ENCODE measurements around the gene PRSS36. TPM values are rescaled to one million over a fixed set of nuclear protein-coding genes. Genes with fewer than 3 reads are reported as not detected.

The PRSS36 gene
- total RNA-seq, 1 donor from 2014 or later: 1.4 TPM

GRCh38 chr16:31136287-31136662 is 13.6 kb downstream of the PRSS36 start:
- H3K9me3 ChIP-seq: no peaks in the 10 kb centered on the region
- no peak overlapping the region for H3K27ac ChIP-seq
- no peak overlapping the region for H3K4me3 ChIP-seq
- no peak for DNase-seq (ENCODE audit: low spot score in 2 of 2)
- peaks cover 0 to 16% of the 10 kb centered on the region in 2 donors for H3K4me1 ChIP-seq
- no peaks in the 10 kb centered on the region for H3K27me3 ChIP-seq
- intact Hi-C loops (cut with DNase I): no loop called here
- TF ChIP-seq, protein P1, sequence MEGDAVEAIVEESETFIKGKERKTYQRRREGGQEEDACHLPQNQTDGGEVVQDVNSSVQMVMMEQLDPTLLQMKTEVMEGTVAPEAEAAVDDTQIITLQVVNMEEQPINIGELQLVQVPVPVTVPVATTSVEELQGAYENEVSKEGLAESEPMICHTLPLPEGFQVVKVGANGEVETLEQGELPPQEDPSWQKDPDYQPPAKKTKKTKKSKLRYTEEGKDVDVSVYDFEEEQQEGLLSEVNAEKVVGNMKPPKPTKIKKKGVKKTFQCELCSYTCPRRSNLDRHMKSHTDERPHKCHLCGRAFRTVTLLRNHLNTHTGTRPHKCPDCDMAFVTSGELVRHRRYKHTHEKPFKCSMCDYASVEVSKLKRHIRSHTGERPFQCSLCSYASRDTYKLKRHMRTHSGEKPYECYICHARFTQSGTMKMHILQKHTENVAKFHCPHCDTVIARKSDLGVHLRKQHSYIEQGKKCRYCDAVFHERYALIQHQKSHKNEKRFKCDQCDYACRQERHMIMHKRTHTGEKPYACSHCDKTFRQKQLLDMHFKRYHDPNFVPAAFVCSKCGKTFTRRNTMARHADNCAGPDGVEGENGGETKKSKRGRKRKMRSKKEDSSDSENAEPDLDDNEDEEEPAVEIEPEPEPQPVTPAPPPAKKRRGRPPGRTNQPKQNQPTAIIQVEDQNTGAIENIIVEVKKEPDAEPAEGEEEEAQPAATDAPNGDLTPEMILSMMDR (IDR thresholded peaks at IDR 0.05): no peak
- H3K36me3 ChIP-seq: peaks cover 8 to 12% of the 10 kb centered on the region in 2 donors

- no peaks in the 10 kb centered on the region for H3K9me3 ChIP-seq
- intact Hi-C loops (cut with DNase I): no loop called here
- no peak within 1 kb of the TSS for H3K4me3 ChIP-seq
- H3K4me1 ChIP-seq: peaks cover 0 to 10% of the 10 kb centered on the region in 2 donors
- no peak for DNase-seq (ENCODE audit: low spot score in 2 of 2)
- no peaks in the 10 kb centered on the region for H3K27me3 ChIP-seq
- TF ChIP-seq, protein P1 (IDR thresholded peaks at IDR 0.05): no peak
- H3K36me3 ChIP-seq: peaks cover 14 to 16% of the 10 kb centered on the region in 2 donors
- no peak within 1 kb of the TSS for H3K27ac ChIP-seq
Observed at GRCh38 chr16:31135535-31136286, 14.2 kb downstream of the PRSS36 start, which contains the start of gene PRSS8. PRSS8 (minus strand) TSS chr16:31135727; CDS start chr16:31135498, 229 bp downstream.

DNA sequence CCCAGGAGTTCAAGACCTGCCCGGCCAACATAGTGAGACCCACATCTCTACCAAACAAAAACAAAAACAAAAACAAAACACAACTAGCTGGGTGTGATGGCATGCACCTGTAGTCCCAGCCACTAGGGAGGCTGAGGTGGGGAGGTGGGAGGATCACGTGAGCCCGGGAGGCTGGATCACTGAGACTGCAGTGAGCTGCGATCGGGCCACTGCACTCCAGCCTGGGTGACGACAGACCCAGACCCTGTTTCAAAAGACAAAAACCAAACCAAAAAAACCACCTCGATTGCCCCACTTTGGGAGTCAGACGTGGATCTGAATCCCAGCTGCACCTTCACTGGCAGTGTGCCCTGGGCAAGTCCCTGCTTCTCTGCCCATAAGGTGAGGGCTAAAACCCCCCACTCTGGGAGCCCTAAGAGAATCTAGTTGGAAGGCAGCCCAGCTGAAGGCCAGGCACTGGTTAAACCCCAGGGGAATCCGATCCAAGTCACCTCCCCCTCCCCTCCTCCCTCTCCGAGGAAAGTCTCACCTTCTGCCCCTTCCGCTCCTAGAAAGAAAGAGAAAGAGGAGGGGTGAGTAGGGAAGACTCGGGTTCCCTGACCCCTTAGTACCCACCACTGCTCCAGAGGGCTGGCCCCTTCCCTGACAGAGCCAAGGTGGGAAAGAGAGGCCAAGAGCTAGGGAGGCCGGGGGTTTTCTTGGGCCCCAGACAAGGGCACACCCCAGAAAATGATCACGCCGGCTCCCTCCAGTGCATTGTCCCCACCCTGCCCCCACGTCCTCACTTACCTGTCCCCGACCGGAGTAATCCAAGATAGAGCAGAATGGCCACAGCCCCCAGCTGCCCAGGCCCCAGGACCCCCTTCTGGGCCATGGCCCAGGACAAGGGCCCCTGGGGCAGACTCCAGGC is 15.0 kb downstream of the PRSS36 start:
- no peaks in the 10 kb centered on the region for H3K9me3 ChIP-seq
- no peaks in the 10 kb centered on the region for H3K27me3 ChIP-seq
- intact Hi-C loops (cut with DNase I): no loop called here
- TF ChIP-seq, protein P1 (IDR thresholded peaks at IDR 0.05): no peak
- peaks cover 22 to 24% of the 10 kb centered on the region in 2 donors for H3K36me3 ChIP-seq
- H3K27ac ChIP-seq: no peak overlapping the region
- H3K4me3 ChIP-seq: no peak overlapping the region
- DNase-seq (ENCODE audit: low spot score in 2 of 2): no peak
- peaks cover 0 to 10% of the 10 kb centered on the region in 2 donors for H3K4me1 ChIP-seq

GRCh38 chr16:31134091-31134571 is 15.7 kb downstream of the PRSS36 start:
- intact Hi-C loops (cut with DNase I): no loop called here

GRCh38 chr16:31133046-31133501 is 16.8 kb downstream of the PRSS36 start:
- intact Hi-C loops (cut with DNase I): no loop called here
- no peaks in the 10 kb centered on the region for H3K9me3 ChIP-seq
- peaks cover 31 to 42% of the 10 kb centered on the region in 2 donors for H3K36me3 ChIP-seq
- no peak for DNase-seq (ENCODE audit: low spot score in 2 of 2)
- no peak overlapping the region for H3K27ac ChIP-seq
- TF ChIP-seq, protein P1 (IDR thresholded peaks at IDR 0.05): no peak
- H3K4me3 ChIP-seq: no peak overlapping the region
- no peaks in the 10 kb centered on the region for H3K27me3 ChIP-seq
- peaks cover 0 to 2% of the 10 kb centered on the region in 2 donors for H3K4me1 ChIP-seq

More at GRCh38 chr16:31134091-31134571, 15.7 kb downstream of the PRSS36 start:
- Histone ChIP-seq H3K4me1 (peaks cover 0 to 10% of the 10 kb centered on the region in 2 donors), H3K9me3 (no peaks in the 10 kb centered on the region), H3K36me3 (peaks cover 25 to 31% of the 10 kb centered on the region in 2 donors), H3K4me3 (no peak overlapping the region), H3K27ac (no peak overlapping the region), H3K27me3 (no peaks in the 10 kb centered on the region)
- TF ChIP-seq, protein P1 (IDR thresholded peaks at IDR 0.05): no peak
- DNase-seq (ENCODE audit: low spot score in 2 of 2): no peak

All from ascending aorta (tissue), 2 donors.